AG08396 (cell line): Measurements from ENCODE around the gene ADAMTSL1.

Experiments
- DNase-seq: peaks from one replicate; pipeline ENCODE4 v3.0.0; 2012; ENCODE audit warnings: low spot score, mixed read lengths

ADAMTSL1 gene

DNA sequence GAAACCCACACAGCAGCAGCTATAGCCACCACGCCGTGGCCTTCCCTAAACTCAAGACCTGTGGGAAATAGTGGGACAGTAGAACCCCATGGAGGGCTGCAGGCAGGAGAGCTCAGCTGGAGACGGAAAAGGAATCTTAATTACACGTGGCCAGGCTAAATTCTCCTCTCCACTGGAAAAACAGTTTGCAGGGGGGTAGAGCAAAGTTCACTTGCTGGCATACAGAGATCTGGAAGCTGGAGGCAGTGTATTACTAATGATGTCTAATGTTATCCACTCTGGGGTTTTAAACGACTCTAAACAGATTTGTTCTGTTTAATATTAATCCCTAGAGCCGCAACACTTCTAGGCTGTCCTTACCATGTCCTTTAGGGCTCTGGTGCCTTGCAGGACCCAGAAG, 302.0 kb downstream of the ADAMTSL1 start:
- DNase-seq = no peak

DNA sequence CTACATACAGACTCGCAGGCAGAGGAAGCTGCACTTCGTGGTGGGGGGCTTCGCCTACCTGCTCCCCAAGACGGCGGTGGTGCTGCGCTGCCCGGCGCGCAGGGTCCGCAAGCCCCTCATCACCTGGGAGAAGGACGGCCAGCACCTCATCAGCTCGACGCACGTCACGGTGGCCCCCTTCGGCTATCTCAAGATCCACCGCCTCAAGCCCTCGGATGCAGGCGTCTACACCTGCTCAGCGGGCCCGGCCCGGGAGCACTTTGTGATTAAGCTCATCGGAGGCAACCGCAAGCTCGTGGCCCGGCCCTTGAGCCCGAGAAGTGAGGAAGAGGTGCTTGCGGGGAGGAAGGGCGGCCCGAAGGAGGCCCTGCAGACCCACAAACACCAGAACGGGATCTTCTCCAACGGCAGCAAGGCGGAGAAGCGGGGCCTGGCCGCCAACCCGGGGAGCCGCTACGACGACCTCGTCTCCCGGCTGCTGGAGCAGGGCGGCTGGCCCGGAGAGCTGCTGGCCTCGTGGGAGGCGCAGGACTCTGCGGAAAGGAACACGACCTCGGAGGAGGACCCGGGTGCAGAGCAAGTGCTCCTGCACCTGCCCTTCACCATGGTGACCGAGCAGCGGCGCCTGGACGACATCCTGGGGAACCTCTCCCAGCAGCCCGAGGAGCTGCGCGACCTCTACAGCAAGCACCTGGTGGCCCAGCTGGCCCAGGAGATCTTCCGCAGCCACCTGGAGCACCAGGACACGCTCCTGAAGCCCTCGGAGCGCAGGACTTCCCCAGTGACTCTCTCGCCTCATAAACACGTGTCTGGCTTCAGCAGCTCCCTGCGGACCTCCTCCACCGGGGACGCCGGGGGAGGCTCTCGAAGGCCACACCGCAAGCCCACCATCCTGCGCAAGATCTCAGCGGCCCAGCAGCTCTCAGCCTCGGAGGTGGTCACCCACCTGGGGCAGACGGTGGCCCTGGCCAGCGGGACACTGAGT, 303.2 kb downstream of the ADAMTSL1 start:
- DNase-seq = no peak

DNA sequence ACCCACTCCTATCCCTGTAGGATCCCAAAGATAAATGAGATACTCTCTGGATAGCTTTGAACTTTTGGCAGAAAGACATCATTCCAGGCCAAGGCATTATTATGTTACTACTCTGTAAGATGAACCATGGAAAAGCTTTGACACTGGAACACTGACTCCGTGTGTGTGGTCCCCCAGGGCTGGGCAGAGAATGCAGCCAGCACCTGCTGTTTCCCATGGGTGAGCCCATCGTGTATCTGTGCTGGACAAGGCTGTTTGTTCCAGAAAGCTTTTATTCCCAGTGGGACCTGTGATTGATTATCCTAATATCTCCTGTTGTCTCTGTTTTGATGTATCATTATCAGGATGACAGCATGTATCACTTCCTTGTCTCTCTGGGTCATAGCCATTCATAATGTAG, 304.2 kb downstream of the ADAMTSL1 start:
- DNase-seq = no peak

GRCh38 chr9:18778846-18779245, 304.9 kb downstream of the ADAMTSL1 start:
- no peak for DNase-seq

DNA sequence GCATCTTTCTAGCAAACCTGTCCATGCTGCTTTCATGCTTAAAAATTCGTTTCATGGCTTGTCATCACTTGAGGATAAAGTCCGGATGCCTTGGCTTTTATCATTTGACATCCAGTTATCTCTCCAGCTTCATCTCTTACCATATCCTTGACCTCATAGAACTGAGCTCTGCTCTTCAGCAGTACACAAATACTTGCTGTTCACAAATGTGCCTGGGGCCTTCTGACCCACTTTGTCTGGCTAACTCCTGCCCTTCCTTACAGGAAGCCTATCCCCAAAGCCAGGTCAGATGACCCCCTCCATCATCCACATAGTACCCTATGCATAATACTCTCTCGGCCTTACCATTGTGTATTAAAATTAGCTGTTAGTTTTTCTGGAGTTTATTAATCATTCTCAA, 310.0 kb downstream of the ADAMTSL1 start:
- no peak for DNase-seq

DNA sequence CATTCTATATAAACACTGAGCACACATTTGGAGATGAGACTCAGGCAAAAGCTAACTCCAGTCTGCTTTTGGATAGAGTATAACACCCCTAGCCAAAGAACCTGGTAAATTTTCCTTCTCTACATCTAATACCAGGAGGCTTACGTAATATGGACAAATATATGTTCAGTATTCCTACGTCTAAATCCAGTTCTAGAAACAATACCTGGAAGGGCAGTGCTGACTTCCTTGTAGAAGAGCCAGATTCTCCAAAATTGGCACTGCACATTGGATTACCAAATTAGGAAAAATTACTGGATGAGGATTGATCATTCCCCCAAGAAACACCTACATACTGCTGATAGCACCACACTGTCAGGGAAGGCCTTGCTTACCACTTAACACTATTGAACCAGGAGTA, 311.7 kb downstream of the ADAMTSL1 start:
- no peak for DNase-seq

- DNase-seq = no peak
These were observed 312.2 kb downstream of the ADAMTSL1 start for GRCh38 chr9:18786196-18786595.

DNA sequence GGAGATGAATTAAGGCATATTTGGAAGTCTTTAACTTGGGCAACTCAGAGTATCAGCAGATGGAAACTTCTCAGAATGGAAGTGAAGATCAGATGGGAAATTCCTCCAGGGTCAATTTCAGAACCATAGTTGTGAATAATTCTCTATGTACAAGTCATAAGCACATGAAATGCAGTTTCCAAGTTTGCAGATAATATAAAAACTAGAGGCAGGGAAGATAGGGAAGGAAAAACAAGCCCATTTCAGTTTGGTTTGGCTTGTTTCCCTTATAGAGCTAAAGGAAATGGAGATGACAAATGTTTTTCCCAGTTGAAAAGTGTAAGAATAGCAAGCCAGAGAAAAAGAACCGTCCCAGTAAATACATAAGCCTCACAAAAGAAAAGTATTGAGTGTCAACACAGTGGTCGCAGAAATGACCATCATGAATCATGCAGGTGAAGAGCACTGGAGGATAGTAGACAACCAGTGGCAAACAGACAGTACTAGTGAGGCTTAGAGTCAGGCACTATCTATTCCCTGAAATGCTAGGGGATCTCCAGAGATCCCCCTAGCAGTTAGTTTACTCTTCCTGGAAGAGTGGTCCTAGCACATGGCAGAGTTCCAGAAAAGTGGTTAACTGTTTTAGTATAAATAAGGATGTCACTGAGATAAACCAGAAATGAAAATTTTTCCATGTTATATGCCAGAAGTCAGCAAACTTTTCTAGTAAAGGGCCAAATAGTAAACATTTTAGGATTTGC, 313.1 kb downstream of the ADAMTSL1 start:
- DNase-seq = no peak

- DNase-seq = no peak
These were observed 314.3 kb downstream of the ADAMTSL1 start for GRCh38 chr9:18788256-18788655.

GRCh38 chr9:18791074-18791473, 317.1 kb downstream of the ADAMTSL1 start:
- DNase-seq = no peak

GRCh38 chr9:18793122-18793521, 319.2 kb downstream of the ADAMTSL1 start:
- no peak for DNase-seq

DNA sequence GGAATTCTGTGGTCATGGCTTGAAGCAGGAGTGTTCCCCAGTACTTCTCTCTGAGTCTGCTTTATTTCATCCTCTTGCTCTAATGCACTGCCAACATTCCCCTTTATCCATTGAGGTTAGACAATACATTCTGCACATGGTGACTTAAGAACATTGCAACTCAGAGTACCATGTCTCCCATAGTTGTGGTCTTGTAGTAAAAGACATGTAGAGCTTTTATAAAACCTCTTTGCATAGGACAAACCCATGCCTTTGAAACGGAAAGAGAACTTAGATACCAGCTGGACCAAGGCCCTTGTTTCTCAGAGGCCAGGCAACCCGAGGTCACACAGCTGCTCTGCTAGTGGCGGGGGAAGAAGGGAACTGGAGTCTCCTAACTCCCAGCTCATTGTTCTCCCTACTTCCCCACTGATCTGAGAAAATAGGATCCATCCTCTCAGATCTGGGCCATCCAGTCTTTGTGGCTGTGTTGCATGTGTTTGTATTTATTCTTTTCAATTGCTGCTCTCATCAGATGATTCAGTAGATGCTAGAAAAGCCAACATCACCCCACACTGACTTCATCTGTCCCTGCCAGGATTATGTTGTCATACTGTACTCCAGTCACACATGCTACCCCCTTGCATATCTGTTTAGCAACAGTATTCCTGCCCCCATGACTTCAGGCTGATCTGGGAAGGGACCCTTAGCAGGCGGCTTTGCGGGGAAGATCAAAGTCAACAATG, 322.2 kb downstream of the ADAMTSL1 start:
- DNase-seq = peak; percentile 30

- DNase-seq = no peak
These were observed 322.8 kb downstream of the ADAMTSL1 start for GRCh38 chr9:18796696-18797270.

GRCh38 chr9:18798106-18798505, 324.2 kb downstream of the ADAMTSL1 start:
- DNase-seq = no peak

DNA sequence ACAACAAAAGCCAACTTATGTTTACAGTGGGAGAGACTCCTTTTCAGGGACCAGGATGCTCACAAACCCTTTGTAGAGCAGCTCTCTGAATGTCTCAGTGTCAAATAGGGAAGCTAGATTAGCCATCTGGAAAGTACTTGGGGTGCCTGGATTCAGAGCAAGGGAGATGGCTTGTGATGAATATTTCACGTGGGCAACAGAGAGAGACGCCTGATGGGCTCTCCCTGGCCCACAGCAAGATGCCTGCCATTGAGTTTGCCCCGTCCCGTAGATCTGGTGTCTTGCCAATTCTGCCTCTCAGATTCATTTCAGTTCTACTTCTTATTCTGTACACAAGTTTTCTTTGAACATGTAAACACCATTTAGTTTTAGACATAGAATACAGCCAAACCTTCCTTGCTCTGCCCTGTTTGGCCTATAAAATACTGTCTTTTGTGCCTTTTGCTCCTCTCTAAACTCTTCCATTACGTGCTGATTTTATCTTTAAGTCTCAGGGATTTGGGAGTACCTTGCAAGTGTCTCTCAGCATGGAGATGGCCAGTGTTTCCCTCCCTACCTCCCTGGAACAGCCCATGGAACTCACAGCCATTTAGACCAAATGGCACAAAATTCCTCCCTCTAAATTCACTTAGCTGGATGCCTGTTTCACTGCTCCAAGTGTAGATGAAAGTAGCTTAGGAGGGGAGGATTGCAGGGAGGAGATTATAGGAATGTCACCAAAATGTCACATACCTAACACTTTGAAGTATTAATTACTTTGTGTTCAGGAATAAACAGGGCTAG, 324.7 kb downstream of the ADAMTSL1 start:
- no peak for DNase-seq

DNA sequence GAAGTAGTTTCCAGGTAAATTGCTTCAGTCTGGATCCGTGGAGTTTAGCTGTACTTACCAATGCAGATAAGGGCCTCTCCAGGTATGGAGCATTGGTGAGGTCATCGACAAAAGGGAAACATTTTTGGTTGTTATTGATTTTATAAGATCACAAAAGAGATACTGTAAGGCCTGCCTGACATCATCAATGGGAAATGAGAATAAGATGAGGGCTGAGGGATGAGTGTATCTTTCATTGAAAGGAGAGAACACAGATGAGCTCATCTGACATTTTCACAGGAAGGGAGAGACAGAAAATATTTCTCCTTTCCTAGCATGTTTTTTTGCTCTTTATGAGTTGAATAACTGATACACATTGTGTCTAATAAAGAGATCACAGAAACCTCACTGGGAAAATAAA, 325.5 kb downstream of the ADAMTSL1 start:
- DNase-seq = no peak

- no peak for DNase-seq
These were observed 326.6 kb downstream of the ADAMTSL1 start for GRCh38 chr9:18800579-18800978.

- no peak for DNase-seq
These were observed 331.4 kb downstream of the ADAMTSL1 start for GRCh38 chr9:18805386-18805785.

DNA sequence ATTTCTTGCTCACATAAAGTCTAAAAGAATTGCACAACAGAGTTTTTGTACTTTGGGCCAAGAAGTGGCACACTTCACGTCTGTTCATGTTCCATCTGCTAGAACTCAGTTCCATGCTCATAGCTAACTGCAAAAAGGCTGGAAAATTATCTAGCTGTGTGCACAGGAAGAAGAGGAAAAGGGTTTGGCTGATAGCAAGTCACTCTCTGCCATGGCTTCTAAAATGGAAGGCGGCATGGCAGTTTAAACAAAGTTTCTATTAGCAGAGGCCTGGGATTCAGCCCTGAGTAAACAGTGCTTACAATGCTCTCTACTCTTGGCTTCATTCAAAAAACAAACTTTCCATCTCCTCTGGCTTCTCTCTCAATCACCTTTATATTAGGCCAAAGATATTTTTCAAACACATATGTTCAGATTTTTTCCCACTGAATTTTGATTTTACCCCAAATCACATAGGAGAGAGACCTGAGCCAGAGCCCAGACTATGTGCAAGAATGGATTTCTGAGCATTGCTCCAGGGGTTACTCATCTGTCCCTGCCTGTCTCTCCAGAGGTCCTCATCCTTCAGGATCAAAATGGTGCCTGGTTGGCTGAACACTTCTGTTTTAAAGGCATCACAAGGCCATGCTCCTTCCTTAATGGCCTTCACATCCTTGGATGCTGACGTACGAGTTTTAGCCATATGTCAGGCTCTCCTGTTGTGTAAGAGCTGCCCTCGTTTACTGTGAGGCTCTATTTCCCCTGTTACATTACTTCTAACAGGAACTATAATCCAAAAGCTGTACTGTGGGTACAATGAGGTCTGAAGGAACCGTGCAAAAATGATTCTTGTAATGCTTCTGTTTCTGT, 332.5 kb downstream of the ADAMTSL1 start:
- DNase-seq = no peak

DNA sequence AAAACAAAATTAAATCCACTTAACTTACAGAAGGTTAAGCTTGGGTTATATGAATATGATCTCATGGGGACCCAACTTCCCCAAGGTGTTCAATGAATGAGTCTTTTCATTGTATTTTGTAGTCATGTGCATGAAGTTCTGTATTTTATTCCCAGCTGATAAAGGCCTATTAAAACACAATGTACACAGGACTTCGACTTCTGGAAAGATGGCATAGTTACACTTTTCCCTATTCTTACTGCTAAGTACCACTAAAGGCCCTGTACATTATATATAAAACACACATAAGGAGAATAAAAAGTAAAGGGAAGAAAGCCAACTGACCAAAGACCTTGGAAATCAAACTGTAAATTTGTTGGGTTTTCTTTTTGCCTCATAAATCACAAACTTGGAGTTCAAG, 336.6 kb downstream of the ADAMTSL1 start:
- DNase-seq = no peak
